Kidney (tissue), 22 donors: ENCODE measurements around the gene TMEM205. TPM values are rescaled to one million over a fixed set of nuclear protein-coding genes. Genes with fewer than 3 reads are reported as not detected.

ENCODE experiments used
- DNase-seq, 5 donors: peaks; one replicate each; pipeline ENCODE4 v3.0.0-alpha.2; 2013 to 2020
- FAIRE-seq: peaks from 2 replicates; lab custom pipeline; 2012; peaks lifted over from hg19 to GRCh38; lab: Jason Lieb, UNC
- H3K27ac ChIP-seq, 2 donors: one replicate each; pipeline ENCODE4 v1.7.0; 2013; ENCODE audit warnings: low read depth in 2 of 2, low read length in 2 of 2, inconsistent platforms in 1 of 2
- H3K27me3 ChIP-seq: one replicate; pipeline ENCODE4 v1.7.1; 2013; ENCODE audit warnings: low read length, inconsistent platforms; ENCODE audit not compliant: control insufficient read depth, insufficient read depth
- H3K36me3 ChIP-seq, 3 donors: one replicate each; pipeline versions ENCODE4 v1.7.0 to v1.7.1; 2013; ENCODE audit warnings: low read length in 3 of 3, control low read depth in 1 of 3, inconsistent platforms in 1 of 3; ENCODE audit not compliant: insufficient read depth in 3 of 3, control insufficient read depth in 2 of 3
- H3K4me1 ChIP-seq, 3 donors: one replicate each; pipeline versions ENCODE4 v1.7.0 to v1.7.1; 2013; ENCODE audit warnings: low read length in 3 of 3, inconsistent platforms in 1 of 3, low read depth in 1 of 3; ENCODE audit not compliant: control insufficient read depth in 2 of 3, insufficient read depth in 2 of 3
- H3K4me3 ChIP-seq, 3 donors: one replicate each; pipeline versions ENCODE4 v1.7.0 to v1.8.1; 2013; ENCODE audit warnings: low read length in 3 of 3, control low read depth in 1 of 3, inconsistent platforms in 1 of 3
- H3K9ac ChIP-seq, 3 donors: one replicate each; pipeline versions ENCODE4 v1.7.0 to v1.7.1; 2013; ENCODE audit warnings: low read length in 3 of 3, control low read depth in 1 of 3, inconsistent platforms in 1 of 3
- H3K9me3 ChIP-seq, 3 donors: one replicate each; pipeline versions ENCODE4 v1.7.0 to v1.7.1; 2013; ENCODE audit warnings: low read length in 3 of 3, control low read depth in 1 of 3, inconsistent platforms in 1 of 3; ENCODE audit not compliant: control insufficient read depth in 2 of 3, insufficient read depth in 1 of 3
- intact Hi-C: fragments of 100-400 bp; cut with DNase I; formaldehyde crosslinking; loops from one replicate; pipeline ENCODE4 v1.11.1; 2022
- long read RNA-seq, 10 donors: library from polyadenylated mRNA in 1 of 10; unstranded in 1 of 10; transcript quantifications; one replicate each; pipeline ENCODE4 v2.0.0 and lab custom pipeline, GENCODE V29; 2021 to 2026
- polyA plus RNA-seq: library from polyadenylated mRNA; stranded (reverse); fragments of 350-450 nt; fragmentation: Illumina TruSeq; extraction: RNeasy Lipid Tissue Mini Kit (QIAGEN cat#74804); gene quantifications from one replicate; pipeline ENCODE4 v1.2.3, GENCODE V29; 2014; ENCODE audit warnings: low read depth, low replicate concordance; ENCODE audit not compliant: insufficient read depth
- total RNA-seq: library from RNA; stranded (reverse); fragmentation: NEBNext Ultra II Directional; extraction: Animal tissue kit (Norgen Biotek cat#: 25700); gene quantifications from one replicate; pipeline ENCODE4 v1.2.1, GENCODE V29; 2021
- TF ChIP-seq, protein P1 (sequence below): IDR thresholded peaks from 3 replicates; pipeline ENCODE4 v1.5.1; 2012; ENCODE audit warnings: mild to moderate bottlenecking, moderate library complexity, borderline replicate concordance; ENCODE audit not compliant: insufficient read depth; ENCODE audit errors: extremely low read depth
- donor health status: control.
- donor health status: control.
- donor health status: control.
- donor health status: control.
- donor health status: control.
- donor health status: DM: yes; HTN: yes; CAD: no.
- donor health status: Normal renal cell carcinoma (clear cell type).

TMEM205 gene
- 150 TPM for total RNA-seq
- polyA plus RNA-seq: 417 TPM
- long read RNA-seq, donor 1, transcript TMEM205-205 (4 exons, 677 nt): minor isoform, 6 of 63 reads
- long read RNA-seq, donor 1, transcript TMEM205-216 (4 exons, 792 nt): major isoform, 29 of 63 reads
- long read RNA-seq, donor 1, transcript TMEM205-210 (4 exons, 840 nt): minor isoform, 10 of 63 reads
- long read RNA-seq, donor 1, transcript TMEM205-203 (2 exons, 1,147 nt): minor isoform, 9 of 63 reads
- long read RNA-seq, donor 1, partial matches to known transcripts: 0 of 63 reads
- long read RNA-seq, donor 1, other reads (novel, unspliced or antisense): 0 of 63 reads
- long read RNA-seq, donor 2, transcript TMEM205-201 (3 exons, 1,034 nt): minor isoform, 11 of 92 reads
- long read RNA-seq, donor 2, transcript TMEM205-210 (4 exons, 840 nt): minor isoform, 8 of 92 reads
- long read RNA-seq, donor 2, transcript TMEM205-216 (4 exons, 792 nt): major isoform, 45 of 92 reads
- long read RNA-seq, donor 2, transcript TMEM205-203 (2 exons, 1,147 nt): minor isoform, 12 of 92 reads
- long read RNA-seq, donor 2, partial matches to known transcripts: 0 of 92 reads
- long read RNA-seq, donor 2, other reads (novel, unspliced or antisense): 5 of 92 reads
- long read RNA-seq, donor 3, transcript TMEM205-210 (4 exons, 840 nt): minor isoform, 10 of 121 reads
- long read RNA-seq, donor 3, transcript TMEM205-216 (4 exons, 792 nt): major isoform, 57 of 121 reads
- long read RNA-seq, donor 3, transcript TMEM205-201 (3 exons, 1,034 nt): minor isoform, 12 of 121 reads
- long read RNA-seq, donor 3, transcript TMEM205-203 (2 exons, 1,147 nt): minor isoform, 14 of 121 reads
- long read RNA-seq, donor 3, partial matches to known transcripts: 16 of 121 reads
- long read RNA-seq, donor 3, other reads (novel, unspliced or antisense): 0 of 121 reads
- long read RNA-seq, donor 4, transcript TMEM205-216 (4 exons, 792 nt): major isoform, 41 of 75 reads
- long read RNA-seq, donor 4, transcript TMEM205-205 (4 exons, 677 nt): minor isoform, 6 of 75 reads
- long read RNA-seq, donor 4, transcript TMEM205-203 (2 exons, 1,147 nt): minor isoform, 8 of 75 reads
- long read RNA-seq, donor 4, transcript TMEM205-210 (4 exons, 840 nt): minor isoform, 10 of 75 reads
- long read RNA-seq, donor 4, partial matches to known transcripts: 0 of 75 reads
- long read RNA-seq, donor 4, other reads (novel, unspliced or antisense): 0 of 75 reads
- long read RNA-seq, donor 5, partial matches to known transcripts: 0 of 6 reads
- long read RNA-seq, donor 5, other reads (novel, unspliced or antisense): 0 of 6 reads
- long read RNA-seq, donor 6, transcript TMEM205-201 (3 exons, 1,034 nt): minor isoform, 9 of 152 reads
- long read RNA-seq, donor 6, transcript TMEM205-205 (4 exons, 677 nt): minor isoform, 14 of 152 reads
- long read RNA-seq, donor 6, transcript TMEM205-216 (4 exons, 792 nt): major isoform, 96 of 152 reads
- long read RNA-seq, donor 6, transcript TMEM205-210 (4 exons, 840 nt): minor isoform, 17 of 152 reads
- long read RNA-seq, donor 6, partial matches to known transcripts: 0 of 152 reads
- long read RNA-seq, donor 6, other reads (novel, unspliced or antisense): 0 of 152 reads
- long read RNA-seq, donor 7, transcript TMEM205-203 (2 exons, 1,147 nt): minor isoform, 8 of 80 reads
- long read RNA-seq, donor 7, transcript TMEM205-205 (4 exons, 677 nt): minor isoform, 9 of 80 reads
- long read RNA-seq, donor 7, transcript TMEM205-210 (4 exons, 840 nt): minor isoform, 7 of 80 reads
- long read RNA-seq, donor 7, transcript TMEM205-216 (4 exons, 792 nt): major isoform, 38 of 80 reads
- long read RNA-seq, donor 7, partial matches to known transcripts: 0 of 80 reads
- long read RNA-seq, donor 7, other reads (novel, unspliced or antisense): 8 of 80 reads
- long read RNA-seq, donor 8, transcript TMEM205-216 (4 exons, 792 nt): major isoform, 37 of 78 reads
- long read RNA-seq, donor 8, transcript TMEM205-205 (4 exons, 677 nt): minor isoform, 9 of 78 reads
- long read RNA-seq, donor 8, transcript TMEM205-203 (2 exons, 1,147 nt): minor isoform, 10 of 78 reads
- long read RNA-seq, donor 8, transcript TMEM205-201 (3 exons, 1,034 nt): minor isoform, 12 of 78 reads
- long read RNA-seq, donor 8, partial matches to known transcripts: 0 of 78 reads
- long read RNA-seq, donor 8, other reads (novel, unspliced or antisense): 0 of 78 reads
- long read RNA-seq, donor 9, transcript TMEM205-203 (2 exons, 1,147 nt): minor isoform, 6 of 47 reads
- long read RNA-seq, donor 9, transcript TMEM205-216 (4 exons, 792 nt): major isoform, 28 of 47 reads
- long read RNA-seq, donor 9, partial matches to known transcripts: 0 of 47 reads
- long read RNA-seq, donor 9, other reads (novel, unspliced or antisense): 0 of 47 reads
- long read RNA-seq, donor 10, transcript TMEM205-203 (2 exons, 1,147 nt): minor isoform, 10 of 75 reads
- long read RNA-seq, donor 10, transcript TMEM205-201 (3 exons, 1,034 nt): minor isoform, 11 of 75 reads
- long read RNA-seq, donor 10, transcript TMEM205-210 (4 exons, 840 nt): minor isoform, 5 of 75 reads
- long read RNA-seq, donor 10, transcript TMEM205-216 (4 exons, 792 nt): major isoform, 39 of 75 reads
- long read RNA-seq, donor 10, partial matches to known transcripts: 0 of 75 reads
- long read RNA-seq, donor 10, other reads (novel, unspliced or antisense): 0 of 75 reads

DNA sequence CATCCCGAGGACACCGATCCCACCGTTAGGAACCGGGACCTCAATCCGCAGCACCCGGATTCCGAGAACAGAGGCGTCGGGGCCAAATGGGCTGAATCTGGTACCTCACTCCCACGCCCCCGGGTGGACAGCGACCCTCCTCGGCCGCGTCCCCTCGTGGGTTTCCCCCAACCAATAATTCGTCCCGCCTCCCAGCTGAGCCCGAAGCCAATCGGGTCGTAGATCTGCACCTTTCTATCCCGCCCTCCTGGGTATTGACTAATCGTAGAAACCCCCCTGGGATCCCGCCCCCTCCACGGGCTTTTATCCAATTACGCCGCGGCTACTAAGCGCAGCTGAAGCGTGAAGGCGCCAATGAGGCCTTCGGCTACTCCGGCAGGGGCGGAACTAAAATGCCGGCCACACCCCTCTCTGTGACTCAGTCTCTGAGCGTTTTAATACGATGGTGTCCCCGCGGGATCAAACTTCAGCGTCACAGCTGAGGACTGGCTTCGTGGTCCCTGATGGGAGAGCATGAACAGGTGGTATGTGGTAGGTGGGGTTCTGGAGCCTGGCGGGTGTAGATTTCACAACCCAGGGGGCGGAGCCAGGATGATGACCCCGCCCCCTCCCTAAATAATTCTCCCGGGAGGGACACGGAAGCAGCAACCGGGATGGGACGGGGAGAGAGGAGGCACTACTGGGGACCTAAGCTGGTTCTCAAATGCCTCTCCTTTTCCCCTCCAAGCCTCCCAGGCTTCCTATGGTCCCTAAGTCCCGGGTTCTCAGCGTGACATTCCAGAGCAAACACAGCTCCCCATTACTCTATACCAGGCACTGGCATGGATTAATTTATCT, at the start of gene TMEM205, which contains the start of gene CCDC159:
Gene TMEM205 (minus strand): TSS at position 165 of the 837 bp plus-strand sequence. CDS start 649 bp downstream, outside the sequence.
Gene CCDC159 (plus strand): TSS at position 416 of the 837 bp plus-strand sequence. CDS start 88 bp downstream, at position 504.
- Histone ChIP-seq H3K4me3 (peak within 1 kb of the TSS; percentile 89 to 97 (median 95)), H3K36me3 (no peaks in the 10 kb centered on the region), H3K27me3 (no peaks in the 10 kb centered on the region), H3K27ac (peak within 1 kb of the TSS; percentile 80 to 86), H3K9ac (peak within 1 kb of the TSS; percentile 87 to 95 (median 89)), H3K9me3 (peaks cover 0 to 6% (median 0%) of the 10 kb centered on the region in 3 donors), H3K4me1 (peaks cover 0 to 11% (median 0%) of the 10 kb centered on the region in 3 donors)
- peak; percentile 99 to 100 (median 100) for DNase-seq
- TF ChIP-seq, protein P1, sequence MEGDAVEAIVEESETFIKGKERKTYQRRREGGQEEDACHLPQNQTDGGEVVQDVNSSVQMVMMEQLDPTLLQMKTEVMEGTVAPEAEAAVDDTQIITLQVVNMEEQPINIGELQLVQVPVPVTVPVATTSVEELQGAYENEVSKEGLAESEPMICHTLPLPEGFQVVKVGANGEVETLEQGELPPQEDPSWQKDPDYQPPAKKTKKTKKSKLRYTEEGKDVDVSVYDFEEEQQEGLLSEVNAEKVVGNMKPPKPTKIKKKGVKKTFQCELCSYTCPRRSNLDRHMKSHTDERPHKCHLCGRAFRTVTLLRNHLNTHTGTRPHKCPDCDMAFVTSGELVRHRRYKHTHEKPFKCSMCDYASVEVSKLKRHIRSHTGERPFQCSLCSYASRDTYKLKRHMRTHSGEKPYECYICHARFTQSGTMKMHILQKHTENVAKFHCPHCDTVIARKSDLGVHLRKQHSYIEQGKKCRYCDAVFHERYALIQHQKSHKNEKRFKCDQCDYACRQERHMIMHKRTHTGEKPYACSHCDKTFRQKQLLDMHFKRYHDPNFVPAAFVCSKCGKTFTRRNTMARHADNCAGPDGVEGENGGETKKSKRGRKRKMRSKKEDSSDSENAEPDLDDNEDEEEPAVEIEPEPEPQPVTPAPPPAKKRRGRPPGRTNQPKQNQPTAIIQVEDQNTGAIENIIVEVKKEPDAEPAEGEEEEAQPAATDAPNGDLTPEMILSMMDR: no peak
- FAIRE-seq: peak; percentile 98
- intact Hi-C loops: no loop called here

DNA sequence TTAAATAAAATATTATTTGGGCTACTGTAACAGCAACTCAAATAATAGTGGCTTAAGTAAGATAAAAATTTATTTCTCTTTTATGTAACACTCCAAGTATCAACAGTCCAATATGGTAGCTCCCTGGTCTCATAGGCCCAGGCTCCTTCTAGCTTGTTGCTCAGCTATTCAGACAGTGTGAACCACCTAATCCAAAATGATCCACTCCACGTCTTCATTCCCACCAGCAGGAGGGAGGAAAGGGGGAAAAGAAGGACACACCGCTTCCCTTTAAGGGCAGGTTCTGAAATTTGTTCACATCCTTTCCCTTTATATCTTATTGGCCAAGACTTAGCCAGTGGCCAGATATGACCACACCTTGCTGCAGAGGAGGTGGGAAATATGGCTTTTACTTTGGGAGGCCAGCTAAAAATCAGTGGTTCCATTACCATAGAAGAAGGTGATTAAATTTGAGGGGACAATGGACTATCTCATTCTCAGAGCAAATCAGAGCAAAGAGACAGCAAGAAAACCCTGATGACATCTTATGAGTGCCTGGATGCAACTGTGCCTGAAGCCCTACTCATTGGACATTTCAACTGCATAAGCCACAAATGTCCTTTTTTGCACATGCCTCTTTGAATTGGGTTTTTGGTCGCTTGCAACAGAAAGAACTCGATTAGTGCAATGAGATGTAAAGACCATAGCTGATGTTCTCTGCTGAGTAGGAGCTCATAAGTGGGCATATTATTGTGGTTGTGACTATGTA, 45.0 kb upstream of the TMEM205 start:
- FAIRE-seq: no peak
- intact Hi-C loops: no loop called here
- no peak overlapping the region for H3K4me3 ChIP-seq

More for the DNA sequence above, 45.0 kb upstream of the TMEM205 start:
- no peaks in the 10 kb centered on the region for H3K4me1 ChIP-seq
- peaks cover 0 to 4% (median 0%) of the 10 kb centered on the region in 3 donors for H3K36me3 ChIP-seq
- TF ChIP-seq, protein P1: no peak
- peaks cover 0 to 6% (median 0%) of the 10 kb centered on the region in 3 donors for H3K9me3 ChIP-seq
- no peaks in the 10 kb centered on the region for H3K27me3 ChIP-seq
- DNase-seq: no peak
- no peak overlapping the region for H3K9ac ChIP-seq
- H3K27ac ChIP-seq: no peak overlapping the region
